ENCODE results near the gene CDADC1. TPM values are rescaled to one million over a fixed set of nuclear protein-coding genes. Genes with fewer than 3 reads are reported as not detected.

The CDADC1 gene
- total and polyA plus RNA-seq, 2 experiments from 2014 or later, result 1.3 to 9.3 TPM

GRCh38 chr13:49292742-49293486, 45.2 kb downstream of the CDADC1 start:
- peaks cover 3% of the 10 kb centered on the region for H3K27me3 Mint-ChIP-seq (ENCODE audit: insufficient read depth, low read depth, poor library complexity)
- no peak for ATAC-seq
- Histone ChIP-seq H3K36me3 (ENCODE audit: insufficient read depth) (no peaks in the 10 kb centered on the region), H2AFZ (no peak overlapping the region), H3K4me1 (ENCODE audit: insufficient read depth) (no peaks in the 10 kb centered on the region), H3K79me2 (replicated peaks; ENCODE audit: insufficient read depth) (no peaks in the 10 kb centered on the region), H3K27ac (ENCODE audit: low read depth) (no peak overlapping the region), H3K9me2 (ENCODE audit: insufficient read depth) (no peaks in the 10 kb centered on the region), H3K4me3 (no peak overlapping the region), H4K20me1 (replicated peaks; ENCODE audit: insufficient read depth) (no peaks in the 10 kb centered on the region), H3F3A (replicated peaks; ENCODE audit: low read depth) (no peaks in the 10 kb centered on the region), H3K27me3 (ENCODE audit: insufficient read depth) (no peaks in the 10 kb centered on the region), H3K4me2 (no peak overlapping the region)
- TF ChIP-seq ETS1 (IDR thresholded peaks at IDR 0.05) (no peak), POLR2AphosphoS5 (IDR thresholded peaks at IDR 0.05; ENCODE audit: low read depth) (no peak), REST (IDR thresholded peaks at IDR 0.05; ENCODE audit: unreplicated experiment) (no peak), CREB1 (CRISPR knock-in tag; IDR thresholded peaks at IDR 0.05; ENCODE audit: low read depth) (no peak), NANOG (IDR thresholded peaks at IDR 0.05; ENCODE audit: borderline replicate concordance) (no peak), EZH2 (IDR thresholded peaks at IDR 0.05; ENCODE audit: low read depth, unreplicated experiment) (no peak), ZNF331 (CRISPR knock-in tag; IDR thresholded peaks at IDR 0.05; ENCODE audit: low read depth) (no peak), JUNB (IDR thresholded peaks at IDR 0.05; ENCODE audit: unreplicated experiment) (no peak), ZNF114 (CRISPR knock-in tag; IDR thresholded peaks at IDR 0.05) (no peak), EZH2phosphoT487 (IDR thresholded peaks at IDR 0.05; ENCODE audit: unreplicated experiment) (no peak), STAT1 (IDR thresholded peaks at IDR 0.05; ENCODE audit: unreplicated experiment) (no peak), ZNF462 (CRISPR knock-in tag; IDR thresholded peaks at IDR 0.05) (no peak), CTCF (conservative IDR thresholded peaks at IDR 0.05; ENCODE audit: low read depth in 2 of 2) (no peak)
- H3K4me3 Mint-ChIP-seq, result no peak overlapping the region
- H3K36me3 Mint-ChIP-seq (ENCODE audit: low read depth), result no peaks in the 10 kb centered on the region
- H3K9me3 Mint-ChIP-seq, result no peaks in the 10 kb centered on the region
- DNase-seq (ENCODE audit: low spot score), result no peak
- peaks cover 3% of the 10 kb centered on the region; the same call in 1 of the 3 replicates for H3K4me1 Mint-ChIP-seq
- no peak overlapping the region for H3K27ac Mint-ChIP-seq
